CD14-positive monocyte (primary cell): ENCODE measurements around the gene MLLT10. TPM values are rescaled to one million over a fixed set of nuclear protein-coding genes. Genes with fewer than 3 reads are reported as not detected.

Experiments
- DNase-seq, 3 donors: peaks; one replicate each; pipeline ENCODE4 v3.0.0-alpha.2; 2011 to 2022
- H2AFZ ChIP-seq: 2 replicates; pipeline ENCODE4 v1.6.0; 2012; ENCODE audit warnings: mild to moderate bottlenecking, low read depth, low read length, inconsistent platforms; ENCODE audit not compliant: insufficient read depth, poor library complexity, severe bottlenecking
- H3K27ac ChIP-seq, 2 donors: 1 replicate in 1 of 2; 2 replicates in 1 of 2; pipeline ENCODE4 v1.5.1; 2012 to 2013; ENCODE audit warnings: low read length in 2 of 2, control low read depth in 1 of 2, inconsistent platforms in 1 of 2, low read depth in 1 of 2, mild to moderate bottlenecking in 1 of 2
- H3K27me3 ChIP-seq, 2 donors: one replicate each; pipeline versions ENCODE4 v1.6.0 to v1.6.1; 2011 to 2013; ENCODE audit warnings: low read length in 2 of 2; ENCODE audit not compliant: control insufficient read depth in 2 of 2, insufficient read depth in 2 of 2
- H3K36me3 ChIP-seq, 2 donors: replicated peaks in 1 of 2; 1 replicate in 1 of 2; 2 replicates in 1 of 2; pipeline versions ENCODE4 v1.5.1 to v1.6.1; 2012 to 2013; ENCODE audit warnings: low read length in 2 of 2, control low read depth in 1 of 2, inconsistent platforms in 1 of 2, mild to moderate bottlenecking in 1 of 2; ENCODE audit not compliant: insufficient read depth in 2 of 2, control insufficient read depth in 1 of 2
- H3K4me1 ChIP-seq, 2 donors: 1 replicate in 1 of 2; 2 replicates in 1 of 2; pipeline versions ENCODE4 v1.5.1 to v1.6.1; 2012 to 2013; ENCODE audit warnings: low read length in 2 of 2, control low read depth in 1 of 2, inconsistent platforms in 1 of 2, mild to moderate bottlenecking in 1 of 2, moderate library complexity in 1 of 2; ENCODE audit not compliant: insufficient read depth in 2 of 2, control insufficient read depth in 1 of 2
- H3K4me2 ChIP-seq: replicated peaks from 2 replicates; pipeline ENCODE3; 2012; ENCODE audit warnings: low read length, moderate library complexity, mild to moderate bottlenecking; ENCODE audit not compliant: poor library complexity, severe bottlenecking; ENCODE audit errors: extremely low read depth
- H3K4me3 ChIP-seq, 3 experiments: fragments of 200-600 bp in 1 of 3; sonication (generic) in 1 of 3; replicated peaks in 1 of 3; 1 replicate in 2 of 3; 2 replicates in 1 of 3; pipeline ENCODE4 v1.5.1; 2011 to 2013; ENCODE audit warnings: low read length in 3 of 3, mild to moderate bottlenecking in 3 of 3, control low read depth in 2 of 3, low read depth in 2 of 3, inconsistent platforms in 1 of 3, moderate library complexity in 1 of 3
- H3K79me2 ChIP-seq: 2 replicates; pipeline ENCODE4 v1.6.0; 2012; ENCODE audit warnings: mild to moderate bottlenecking, control low read depth, inconsistent platforms, low read length, moderate library complexity; ENCODE audit not compliant: insufficient read depth
- H3K9ac ChIP-seq: 2 replicates; pipeline ENCODE4 v1.6.0; 2017; ENCODE audit warnings: low read length, mild to moderate bottlenecking; ENCODE audit not compliant: insufficient read depth, poor library complexity, severe bottlenecking
- H3K9me3 ChIP-seq, 2 donors: replicated peaks in 1 of 2; 1 replicate in 1 of 2; 2 replicates in 1 of 2; pipeline versions ENCODE4 v1.5.1 to v1.6.1; 2012 to 2013; ENCODE audit warnings: low read length in 2 of 2, control low read depth in 1 of 2; ENCODE audit not compliant: control insufficient read depth in 1 of 2, insufficient read depth in 1 of 2
- H4K20me1 ChIP-seq: 2 replicates; pipeline ENCODE4 v1.6.0; 2012; ENCODE audit warnings: mild to moderate bottlenecking, low read length, control low read depth, moderate library complexity; ENCODE audit not compliant: insufficient read depth
- H3K27ac Mint-ChIP-seq, 7 donors: one replicate each; pipeline ENCODE4 v1.8.0; 2020; ENCODE audit warnings: mild to moderate bottlenecking in 7 of 7, mixed read lengths in 7 of 7, moderate library complexity in 6 of 7, inconsistent platforms in 2 of 7
- H3K27me3 Mint-ChIP-seq, 3 donors: one replicate each; pipeline ENCODE4 v1.8.0; 2021 to 2022; ENCODE audit warnings: low read depth in 3 of 3, mild to moderate bottlenecking in 3 of 3, mixed read lengths in 3 of 3, moderate library complexity in 3 of 3, inconsistent platforms in 1 of 3
- H3K36me3 Mint-ChIP-seq, 2 donors: one replicate each; pipeline ENCODE4 v1.8.0; 2020; ENCODE audit warnings: mixed read lengths in 2 of 2, inconsistent platforms in 1 of 2, mild to moderate bottlenecking in 1 of 2
- H3K4me1 Mint-ChIP-seq: one replicate; pipeline ENCODE4 v1.8.0; 2020; ENCODE audit warnings: mild to moderate bottlenecking, mixed read lengths
- H3K4me3 Mint-ChIP-seq, 2 donors: one replicate each; pipeline ENCODE4 v1.8.0; 2020; ENCODE audit warnings: mild to moderate bottlenecking in 2 of 2, mixed read lengths in 2 of 2, moderate library complexity in 1 of 2
- H3K9me3 Mint-ChIP-seq, 7 donors: one replicate each; pipeline ENCODE4 v1.8.0; 2020 to 2022; ENCODE audit warnings: mixed read lengths in 7 of 7, mild to moderate bottlenecking in 6 of 7, moderate library complexity in 6 of 7, inconsistent platforms in 2 of 7
- WGBS: methylation state at CpG from one replicate; pipeline ENCODE4 v1.1.5; 2013; ENCODE audit warnings: missing lambda C conversion rate; ENCODE audit not compliant: insufficient coverage; 5-methylcytosine and 5-hydroxymethylcytosine counted together
- intact Hi-C, 2 donors: fragments of 100-400 bp; cut with micrococcal nuclease; formaldehyde crosslinking; loops; one replicate each; pipeline versions ENCODE4 v1.15.0 to v1.15.1; 2023
- polyA plus RNA-seq, 3 donors: library from polyadenylated mRNA; depleted of rRNA in 1 of 3; unstranded in 2 of 3; stranded (reverse) in 1 of 3; fragments of 300-500 nt in 2 of 3; fragments of >200 nt in 1 of 3; fragmentation: Illumina TruSeq in 2 of 3; gene quantifications; 1 replicate in 2 of 3; 2 replicates in 1 of 3; pipeline ENCODE4 v1.2.3, GENCODE V29; 2012 to 2021
- TF ChIP-seq, protein P1 (sequence below): fragments of 200-600 bp; IDR thresholded peaks from one replicate; pipeline ENCODE4 v1.8.0; 2022; ENCODE audit warnings: antibody characterized with exemption, mild to moderate bottlenecking

MLLT10 gene
- polyA plus RNA-seq, 3 donors = 4.9 to 39.1 (median 7.5) TPM

DNA sequence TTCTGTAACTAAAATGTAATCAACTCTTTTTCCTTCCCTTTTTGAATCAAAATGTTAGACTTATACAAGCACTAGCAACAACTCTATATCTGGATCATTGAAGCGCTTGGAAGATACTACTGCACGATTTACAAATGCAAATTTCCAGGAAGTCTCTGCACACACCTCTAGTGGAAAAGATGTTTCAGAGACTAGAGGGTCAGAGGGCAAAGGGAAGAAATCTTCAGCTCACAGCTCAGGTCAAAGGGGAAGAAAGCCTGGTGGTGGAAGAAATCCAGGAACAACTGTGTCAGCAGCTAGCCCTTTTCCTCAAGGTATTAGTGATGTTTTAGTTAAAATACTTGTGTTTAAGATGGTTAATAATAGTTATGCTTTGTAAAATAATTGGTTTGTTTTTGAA, 136.4 kb downstream of the MLLT10 start:
- no CpG with 5 or more reads among the region's 2 CpGs for WGBS
- Mint-ChIP-seq H3K4me3 (no peak overlapping the region), H3K9me3 (no peaks in the 10 kb centered on the region), H3K36me3 (peaks cover 19 to 51% of the 10 kb centered on the region in 2 donors), H3K27me3 (no peaks in the 10 kb centered on the region), H3K4me1 (peaks cover 5% of the 10 kb centered on the region), H3K27ac (peak overlapping the region in 2 of 7 donors; percentile 20 to 26)
- Histone ChIP-seq H3K4me3 (no peak overlapping the region), H3K27ac (no peak overlapping the region), H3K9me3 (no peaks in the 10 kb centered on the region), H2AFZ (no peak overlapping the region), H3K27me3 (no peaks in the 10 kb centered on the region), H3K4me1 (no peaks in the 10 kb centered on the region), H3K4me2 (no peak overlapping the region), H3K9ac (no peak overlapping the region), H4K20me1 (peaks cover 37% of the 10 kb centered on the region), H3K36me3 (peaks cover 17 to 54% of the 10 kb centered on the region in 2 donors), H3K79me2 (peaks cover 40% of the 10 kb centered on the region)
- DNase-seq = no peak
- intact Hi-C loops = loop anchor here in 1 of 2 donors (10.0 kb wide), 1 partner anchor 176 kb away; no protein-coding TSS in a partner anchor
- TF ChIP-seq, protein P1, sequence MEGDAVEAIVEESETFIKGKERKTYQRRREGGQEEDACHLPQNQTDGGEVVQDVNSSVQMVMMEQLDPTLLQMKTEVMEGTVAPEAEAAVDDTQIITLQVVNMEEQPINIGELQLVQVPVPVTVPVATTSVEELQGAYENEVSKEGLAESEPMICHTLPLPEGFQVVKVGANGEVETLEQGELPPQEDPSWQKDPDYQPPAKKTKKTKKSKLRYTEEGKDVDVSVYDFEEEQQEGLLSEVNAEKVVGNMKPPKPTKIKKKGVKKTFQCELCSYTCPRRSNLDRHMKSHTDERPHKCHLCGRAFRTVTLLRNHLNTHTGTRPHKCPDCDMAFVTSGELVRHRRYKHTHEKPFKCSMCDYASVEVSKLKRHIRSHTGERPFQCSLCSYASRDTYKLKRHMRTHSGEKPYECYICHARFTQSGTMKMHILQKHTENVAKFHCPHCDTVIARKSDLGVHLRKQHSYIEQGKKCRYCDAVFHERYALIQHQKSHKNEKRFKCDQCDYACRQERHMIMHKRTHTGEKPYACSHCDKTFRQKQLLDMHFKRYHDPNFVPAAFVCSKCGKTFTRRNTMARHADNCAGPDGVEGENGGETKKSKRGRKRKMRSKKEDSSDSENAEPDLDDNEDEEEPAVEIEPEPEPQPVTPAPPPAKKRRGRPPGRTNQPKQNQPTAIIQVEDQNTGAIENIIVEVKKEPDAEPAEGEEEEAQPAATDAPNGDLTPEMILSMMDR = no peak

DNA sequence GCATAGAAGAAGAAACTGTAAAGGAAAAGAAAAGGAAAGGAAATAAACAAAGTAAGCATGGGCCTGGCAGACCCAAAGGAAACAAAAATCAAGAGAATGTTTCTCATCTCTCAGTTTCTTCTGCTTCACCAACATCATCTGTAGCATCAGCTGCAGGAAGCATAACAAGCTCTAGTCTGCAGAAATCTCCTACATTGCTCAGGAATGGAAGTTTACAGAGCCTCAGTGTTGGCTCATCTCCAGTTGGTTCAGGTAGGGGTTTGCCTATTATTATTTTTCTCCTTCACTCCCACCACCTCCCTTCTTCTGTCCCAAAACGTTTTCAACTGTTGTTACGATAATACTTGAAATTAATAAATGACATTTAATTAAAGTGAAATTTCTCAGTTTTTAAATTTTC, 139.6 kb downstream of the MLLT10 start:
- no peaks in the 10 kb centered on the region for H3K27me3 Mint-ChIP-seq
- H3K4me1 Mint-ChIP-seq = peaks cover 3% of the 10 kb centered on the region
- no CpG with 5 or more reads among the region's 2 CpGs for WGBS
- H3K9me3 Mint-ChIP-seq = no peaks in the 10 kb centered on the region
- H3K27ac Mint-ChIP-seq = peak overlapping the region in 1 of 7 donors; percentile 38
- Histone ChIP-seq H3K79me2 (peaks cover 22% of the 10 kb centered on the region), H3K27me3 (no peaks in the 10 kb centered on the region), H3K4me1 (no peaks in the 10 kb centered on the region), H2AFZ (no peak overlapping the region), H3K9me3 (no peaks in the 10 kb centered on the region), H3K36me3 (peaks cover 10 to 51% of the 10 kb centered on the region in 2 donors), H3K27ac (no peak overlapping the region), H4K20me1 (peaks cover 24% of the 10 kb centered on the region), H3K9ac (no peak overlapping the region), H3K4me3 (no peak overlapping the region), H3K4me2 (no peak overlapping the region)
- peaks cover 15 to 44% of the 10 kb centered on the region in 2 donors for H3K36me3 Mint-ChIP-seq
- DNase-seq = no peak
- TF ChIP-seq, protein P1 = no peak
- intact Hi-C loops = loop anchor here in 1 of 2 donors (10.0 kb wide), 1 partner anchor 179 kb away; no protein-coding TSS in a partner anchor
- no peak overlapping the region for H3K4me3 Mint-ChIP-seq
